HG02973 (cell line): ENCODE results near the gene VPS13C.

Experiments used
- ATAC-seq: cut with Tn5 transposase; IDR thresholded peaks from one replicate; pipeline ENCODE4 v1.9.1; 2021; ENCODE audit warnings: moderate library complexity; ENCODE audit not compliant: unreplicated experiment

VPS13C gene

GRCh38 chr15:62079594-62079993 lies 19.3 kb upstream of the VPS13C start:
- ATAC-seq: no peak

- no peak for ATAC-seq
Observed at GRCh38 chr15:62075595-62076277, 15.5 kb upstream of the VPS13C start.

- no peak for ATAC-seq
Observed at GRCh38 chr15:62071711-62072308, 11.6 kb upstream of the VPS13C start.

- no peak for ATAC-seq
Observed at GRCh38 chr15:62069551-62069950, 9.3 kb upstream of the VPS13C start.

- no peak for ATAC-seq
Observed at GRCh38 chr15:62068810-62069167, 8.5 kb upstream of the VPS13C start.

GRCh38 chr15:62068071-62068809 lies 8.0 kb upstream of the VPS13C start:
- ATAC-seq: no peak

- ATAC-seq: no peak
Observed at GRCh38 chr15:62067448-62068044, 7.3 kb upstream of the VPS13C start.

GRCh38 chr15:62066663-62067447 lies 6.6 kb upstream of the VPS13C start, which contains the start of gene C2CD4A:
C2CD4A (plus strand) TSS chr15:62066977; CDS start chr15:62067614, 637 bp downstream.
- no peak for ATAC-seq

- no peak for ATAC-seq
Observed at GRCh38 chr15:62063825-62064635, 3.8 kb upstream of the VPS13C start.

- peak; percentile 1 for ATAC-seq
Observed at GRCh38 chr15:62060896-62061280, 641 bp upstream of the VPS13C start.

- ATAC-seq: peak; percentile 70
Observed at GRCh38 chr15:62059816-62060112, 483 bp downstream of the VPS13C start.

GRCh38 chr15:62059108-62059815 lies 985 bp downstream of the VPS13C start:
- no peak for ATAC-seq

GRCh38 chr15:62058327-62059028 lies 1.8 kb downstream of the VPS13C start:
- ATAC-seq: no peak

GRCh38 chr15:62057341-62057980 lies 2.8 kb downstream of the VPS13C start:
- ATAC-seq: no peak

- ATAC-seq: no peak
Observed at GRCh38 chr15:62054979-62055378, 5.3 kb downstream of the VPS13C start.

GRCh38 chr15:62053439-62054085 lies 6.7 kb downstream of the VPS13C start:
- ATAC-seq: no peak

- ATAC-seq: no peak
Observed at GRCh38 chr15:62052713-62053112, 7.5 kb downstream of the VPS13C start.

- ATAC-seq: no peak
Observed at GRCh38 chr15:62051166-62051565, 9.1 kb downstream of the VPS13C start.
